HepG2 (cell line): Measurements from ENCODE around the gene SYNJ2. TPM values are rescaled to one million over a fixed set of nuclear protein-coding genes. Genes with fewer than 3 reads are reported as not detected.

Experiments
- CBX2 ChIP-seq, 2 experiments: fragments of 200-600 bp in 1 of 2; sonication (generic); formaldehyde crosslinking in 1 of 2; IDR thresholded peaks; 2 replicates each; pipeline versions ENCODE4 v1.7.0 to v1.8.1; 2018 to 2022; ENCODE audit warnings: low read depth in 2 of 2, low read length in 1 of 2, mild to moderate bottlenecking in 1 of 2, missing genetic modification reagents in 1 of 2
- GFI1 ChIP-seq: sonication (generic); formaldehyde crosslinking; IDR thresholded peaks from 2 replicates; pipeline ENCODE4 v1.5.0; 2020; ENCODE audit warnings: missing genetic modification reagents, mild to moderate bottlenecking, borderline replicate concordance
- ISX ChIP-seq: sonication (generic); formaldehyde crosslinking; conservative IDR thresholded peaks from 2 replicates; pipeline ENCODE4 v1.5.0; 2020; ENCODE audit warnings: missing genetic modification reagents
- KDM3A ChIP-seq: IDR thresholded peaks from 2 replicates; pipeline ENCODE4 v1.6.1; 2018; ENCODE audit warnings: low read depth, missing compliant biosample characterization
- TAF1 ChIP-seq: sonication (generic); formaldehyde crosslinking; IDR thresholded peaks from 2 replicates; pipeline ENCODE4 v1.4.0; 2020; ENCODE audit warnings: missing genetic modification reagents
- TOPORS ChIP-seq: sonication (generic); formaldehyde crosslinking; IDR thresholded peaks from 2 replicates; pipeline ENCODE4 v1.8.0; 2023; ENCODE audit warnings: mild to moderate bottlenecking, missing genetic modification reagents
- YEATS2 ChIP-seq: sonication (generic); formaldehyde crosslinking; IDR thresholded peaks from 2 replicates; pipeline ENCODE4 v1.4.0; 2020; ENCODE audit warnings: missing genetic modification reagents, borderline replicate concordance
- ZFP1 ChIP-seq: IDR thresholded peaks from 2 replicates; pipeline ENCODE4 v1.6.1; 2016
- ZMYM3 ChIP-seq: sonication (generic); formaldehyde crosslinking; IDR thresholded peaks from 2 replicates; pipeline ENCODE4 v1.5.1; 2020; ENCODE audit warnings: mild to moderate bottlenecking, missing genetic modification reagents
- ZNF12 ChIP-seq: sonication (generic); formaldehyde crosslinking; IDR thresholded peaks from 2 replicates; pipeline ENCODE4 v1.5.0; 2020; ENCODE audit warnings: missing genetic modification reagents
- ZNF17 ChIP-seq: sonication (generic); formaldehyde crosslinking; IDR thresholded peaks from 2 replicates; pipeline ENCODE4 v1.5.0; 2020; ENCODE audit warnings: mild to moderate bottlenecking, missing genetic modification reagents
- ZNF546 ChIP-seq: sonication (generic); formaldehyde crosslinking; conservative IDR thresholded peaks from 2 replicates; pipeline ENCODE4 v1.8.1; 2023; ENCODE audit warnings: mild to moderate bottlenecking, missing genetic modification reagents
- ZNF724P ChIP-seq: sonication (generic); formaldehyde crosslinking; IDR thresholded peaks from 2 replicates; pipeline ENCODE4 v1.8.0; 2022; ENCODE audit warnings: missing genetic modification reagents, borderline replicate concordance
- ZNF841 ChIP-seq: sonication (generic); formaldehyde crosslinking; IDR thresholded peaks from 2 replicates; pipeline ENCODE4 v1.8.1; 2023; ENCODE audit warnings: missing genetic modification reagents, borderline replicate concordance
- polyA plus RNA-seq, 8 experiments: library from polyadenylated mRNA; depleted of rRNA in 3 of 8; stranded (reverse) in 7 of 8; unstranded in 1 of 8; fragments of >200 nt; fragmentation: Illumina TruSeq in 4 of 8; extraction: Trizol in 4 of 8; gene quantifications; 2 replicates each; pipeline versions ENCODE4 v1.2.1 to v1.2.3, GENCODE V29; 2011 to 2016; ENCODE audit warnings: low read depth in 4 of 8, missing spikeins in 1 of 8, mixed read lengths in 1 of 8; ENCODE audit not compliant: insufficient read depth in 1 of 8
- total RNA-seq, 5 experiments: library from RNA; depleted of rRNA; stranded (reverse); fragments of >200 nt; fragmentation: Illumina TruSeq; extraction: Trizol; gene quantifications; 2 replicates each; pipeline ENCODE4 v1.2.3, GENCODE V29; 2016; ENCODE audit warnings: low read depth in 1 of 5
- TF ChIP-seq, protein P1 (sequence below): sonication (generic); formaldehyde crosslinking; IDR thresholded peaks from 2 replicates; pipeline ENCODE4 v1.4.0; 2020; ENCODE audit warnings: mild to moderate bottlenecking, missing genetic modification reagents
- TF ChIP-seq, protein P2 (sequence below): sonication (generic); formaldehyde crosslinking; IDR thresholded peaks from 2 replicates; pipeline ENCODE4 v1.8.1; 2022; ENCODE audit warnings: low read depth, mild to moderate bottlenecking, missing genetic modification reagents
- TF ChIP-seq, protein P3 (sequence below): sonication (generic); formaldehyde crosslinking; conservative IDR thresholded peaks from 2 replicates; pipeline ENCODE4 v1.8.0; 2022; ENCODE audit warnings: mild to moderate bottlenecking, moderate library complexity, missing genetic modification reagents
- TF ChIP-seq, protein P4 (sequence below): sonication (generic); formaldehyde crosslinking; IDR thresholded peaks from 2 replicates; pipeline ENCODE4 v1.4.0; 2020; ENCODE audit warnings: missing genetic modification reagents, borderline replicate concordance
- TF ChIP-seq, protein P5 (sequence below): sonication (generic); formaldehyde crosslinking; IDR thresholded peaks from 2 replicates; pipeline ENCODE4 v1.4.0; 2020; ENCODE audit warnings: missing genetic modification reagents

The SYNJ2 gene
- total and polyA plus RNA-seq, 2 of the 13 experiments (the other 11 are each of a cell fraction or from before 2014, with no cell fraction given), result 39.1 to 57.6 TPM

DNA sequence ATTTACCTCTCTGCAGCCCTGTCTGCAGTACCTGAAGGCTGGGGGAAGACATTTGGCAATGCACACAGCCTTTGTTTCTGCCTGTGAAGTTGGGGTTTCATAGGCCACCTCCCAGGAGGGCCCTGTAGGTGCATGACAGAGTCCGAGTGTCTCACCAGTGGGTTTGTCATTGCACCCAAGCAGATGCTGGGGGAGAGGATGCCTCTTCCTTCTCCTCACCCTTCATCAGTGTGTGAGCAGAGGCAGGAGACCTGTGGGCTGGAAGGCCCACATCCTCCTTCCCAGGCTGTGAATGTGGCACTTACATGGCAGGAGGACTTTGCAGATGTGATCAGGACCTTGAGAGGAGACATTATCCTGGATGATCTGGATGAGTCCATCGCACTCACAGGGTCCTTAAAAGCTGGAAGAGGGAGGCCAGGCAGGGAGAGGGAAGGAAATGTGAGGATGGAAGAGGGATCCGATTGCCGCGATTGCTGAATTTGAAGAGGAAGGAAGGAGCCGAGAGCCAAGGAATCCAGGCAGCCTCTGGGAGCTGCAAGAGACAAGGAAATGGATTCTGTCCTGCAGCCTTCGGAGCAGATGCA is 30.4 kb downstream of the SYNJ2 start (continued):
- TF ChIP-seq ZFP1, result no peak
- no peak for TF ChIP-seq ZNF841
- TF ChIP-seq ZNF724P (CRISPR knock-in tag), result no peak
- TF ChIP-seq, protein P1, sequence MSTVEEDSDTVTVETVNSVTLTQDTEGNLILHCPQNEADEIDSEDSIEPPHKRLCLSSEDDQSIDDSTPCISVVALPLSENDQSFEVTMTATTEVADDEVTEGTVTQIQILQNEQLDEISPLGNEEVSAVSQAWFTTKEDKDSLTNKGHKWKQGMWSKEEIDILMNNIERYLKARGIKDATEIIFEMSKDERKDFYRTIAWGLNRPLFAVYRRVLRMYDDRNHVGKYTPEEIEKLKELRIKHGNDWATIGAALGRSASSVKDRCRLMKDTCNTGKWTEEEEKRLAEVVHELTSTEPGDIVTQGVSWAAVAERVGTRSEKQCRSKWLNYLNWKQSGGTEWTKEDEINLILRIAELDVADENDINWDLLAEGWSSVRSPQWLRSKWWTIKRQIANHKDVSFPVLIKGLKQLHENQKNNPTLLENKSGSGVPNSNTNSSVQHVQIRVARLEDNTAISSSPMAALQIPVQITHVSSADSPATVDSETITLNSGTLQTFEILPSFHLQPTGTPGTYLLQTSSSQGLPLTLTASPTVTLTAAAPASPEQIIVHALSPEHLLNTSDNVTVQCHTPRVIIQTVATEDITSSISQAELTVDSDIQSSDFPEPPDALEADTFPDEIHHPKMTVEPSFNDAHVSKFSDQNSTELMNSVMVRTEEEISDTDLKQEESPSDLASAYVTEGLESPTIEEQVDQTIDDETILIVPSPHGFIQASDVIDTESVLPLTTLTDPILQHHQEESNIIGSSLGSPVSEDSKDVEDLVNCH (CRISPR knock-in tag), result 0 out of 2 replicates have a peak, but pooled peaks have one; percentile 12
- TF ChIP-seq CBX2 (IDR thresholded peaks at IDR 0.05; ENCODE audit: low read depth, low read length), result no peak
- no peak for TF ChIP-seq CBX2 (CRISPR knock-in tag; IDR thresholded peaks at IDR 0.05; ENCODE audit: low read depth)
- TF ChIP-seq ZNF546 (CRISPR knock-in tag), result no peak
- TF ChIP-seq YEATS2 (CRISPR knock-in tag), result no peak; the same call in 1 of the 2 replicates
- no peak for TF ChIP-seq ZMYM3 (CRISPR knock-in tag)
- TF ChIP-seq ISX, result no peak
- TF ChIP-seq, protein P2, sequence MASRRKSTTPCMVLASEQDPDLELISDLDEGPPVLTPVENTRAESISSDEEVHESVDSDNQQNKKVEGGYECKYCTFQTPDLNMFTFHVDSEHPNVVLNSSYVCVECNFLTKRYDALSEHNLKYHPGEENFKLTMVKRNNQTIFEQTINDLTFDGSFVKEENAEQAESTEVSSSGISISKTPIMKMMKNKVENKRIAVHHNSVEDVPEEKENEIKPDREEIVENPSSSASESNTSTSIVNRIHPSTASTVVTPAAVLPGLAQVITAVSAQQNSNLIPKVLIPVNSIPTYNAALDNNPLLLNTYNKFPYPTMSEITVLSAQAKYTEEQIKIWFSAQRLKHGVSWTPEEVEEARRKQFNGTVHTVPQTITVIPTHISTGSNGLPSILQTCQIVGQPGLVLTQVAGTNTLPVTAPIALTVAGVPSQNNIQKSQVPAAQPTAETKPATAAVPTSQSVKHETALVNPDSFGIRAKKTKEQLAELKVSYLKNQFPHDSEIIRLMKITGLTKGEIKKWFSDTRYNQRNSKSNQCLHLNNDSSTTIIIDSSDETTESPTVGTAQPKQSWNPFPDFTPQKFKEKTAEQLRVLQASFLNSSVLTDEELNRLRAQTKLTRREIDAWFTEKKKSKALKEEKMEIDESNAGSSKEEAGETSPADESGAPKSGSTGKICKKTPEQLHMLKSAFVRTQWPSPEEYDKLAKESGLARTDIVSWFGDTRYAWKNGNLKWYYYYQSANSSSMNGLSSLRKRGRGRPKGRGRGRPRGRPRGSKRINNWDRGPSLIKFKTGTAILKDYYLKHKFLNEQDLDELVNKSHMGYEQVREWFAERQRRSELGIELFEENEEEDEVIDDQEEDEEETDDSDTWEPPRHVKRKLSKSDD, result no peak
- TF ChIP-seq ZNF17, result no peak
- TF ChIP-seq ZNF12, result no peak
- TF ChIP-seq, protein P3, sequence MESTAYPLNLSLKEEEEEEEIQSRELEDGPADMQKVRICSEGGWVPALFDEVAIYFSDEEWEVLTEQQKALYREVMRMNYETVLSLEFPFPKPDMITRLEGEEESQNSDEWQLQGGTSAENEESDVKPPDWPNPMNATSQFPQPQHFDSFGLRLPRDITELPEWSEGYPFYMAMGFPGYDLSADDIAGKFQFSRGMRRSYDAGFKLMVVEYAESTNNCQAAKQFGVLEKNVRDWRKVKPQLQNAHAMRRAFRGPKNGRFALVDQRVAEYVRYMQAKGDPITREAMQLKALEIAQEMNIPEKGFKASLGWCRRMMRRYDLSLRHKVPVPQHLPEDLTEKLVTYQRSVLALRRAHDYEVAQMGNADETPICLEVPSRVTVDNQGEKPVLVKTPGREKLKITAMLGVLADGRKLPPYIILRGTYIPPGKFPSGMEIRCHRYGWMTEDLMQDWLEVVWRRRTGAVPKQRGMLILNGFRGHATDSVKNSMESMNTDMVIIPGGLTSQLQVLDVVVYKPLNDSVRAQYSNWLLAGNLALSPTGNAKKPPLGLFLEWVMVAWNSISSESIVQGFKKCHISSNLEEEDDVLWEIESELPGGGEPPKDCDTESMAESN (CRISPR knock-in tag), result no peak
- TF ChIP-seq, protein P4, sequence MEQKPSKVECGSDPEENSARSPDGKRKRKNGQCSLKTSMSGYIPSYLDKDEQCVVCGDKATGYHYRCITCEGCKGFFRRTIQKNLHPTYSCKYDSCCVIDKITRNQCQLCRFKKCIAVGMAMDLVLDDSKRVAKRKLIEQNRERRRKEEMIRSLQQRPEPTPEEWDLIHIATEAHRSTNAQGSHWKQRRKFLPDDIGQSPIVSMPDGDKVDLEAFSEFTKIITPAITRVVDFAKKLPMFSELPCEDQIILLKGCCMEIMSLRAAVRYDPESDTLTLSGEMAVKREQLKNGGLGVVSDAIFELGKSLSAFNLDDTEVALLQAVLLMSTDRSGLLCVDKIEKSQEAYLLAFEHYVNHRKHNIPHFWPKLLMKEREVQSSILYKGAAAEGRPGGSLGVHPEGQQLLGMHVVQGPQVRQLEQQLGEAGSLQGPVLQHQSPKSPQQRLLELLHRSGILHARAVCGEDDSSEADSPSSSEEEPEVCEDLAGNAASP (CRISPR knock-in tag), result no peak
- TF ChIP-seq GFI1 (CRISPR knock-in tag), result no peak
- TF ChIP-seq KDM3A (CRISPR knock-in tag), result no peak
- TF ChIP-seq TOPORS, result no peak
- TF ChIP-seq TAF1 (CRISPR knock-in tag), result peak; percentile 45; the same call in 1 of the 2 replicates
- TF ChIP-seq, protein P5, sequence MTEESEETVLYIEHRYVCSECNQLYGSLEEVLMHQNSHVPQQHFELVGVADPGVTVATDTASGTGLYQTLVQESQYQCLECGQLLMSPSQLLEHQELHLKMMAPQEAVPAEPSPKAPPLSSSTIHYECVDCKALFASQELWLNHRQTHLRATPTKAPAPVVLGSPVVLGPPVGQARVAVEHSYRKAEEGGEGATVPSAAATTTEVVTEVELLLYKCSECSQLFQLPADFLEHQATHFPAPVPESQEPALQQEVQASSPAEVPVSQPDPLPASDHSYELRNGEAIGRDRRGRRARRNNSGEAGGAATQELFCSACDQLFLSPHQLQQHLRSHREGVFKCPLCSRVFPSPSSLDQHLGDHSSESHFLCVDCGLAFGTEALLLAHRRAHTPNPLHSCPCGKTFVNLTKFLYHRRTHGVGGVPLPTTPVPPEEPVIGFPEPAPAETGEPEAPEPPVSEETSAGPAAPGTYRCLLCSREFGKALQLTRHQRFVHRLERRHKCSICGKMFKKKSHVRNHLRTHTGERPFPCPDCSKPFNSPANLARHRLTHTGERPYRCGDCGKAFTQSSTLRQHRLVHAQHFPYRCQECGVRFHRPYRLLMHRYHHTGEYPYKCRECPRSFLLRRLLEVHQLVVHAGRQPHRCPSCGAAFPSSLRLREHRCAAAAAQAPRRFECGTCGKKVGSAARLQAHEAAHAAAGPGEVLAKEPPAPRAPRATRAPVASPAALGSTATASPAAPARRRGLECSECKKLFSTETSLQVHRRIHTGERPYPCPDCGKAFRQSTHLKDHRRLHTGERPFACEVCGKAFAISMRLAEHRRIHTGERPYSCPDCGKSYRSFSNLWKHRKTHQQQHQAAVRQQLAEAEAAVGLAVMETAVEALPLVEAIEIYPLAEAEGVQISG (CRISPR knock-in tag), result peak; percentile 29; the same call in 1 of the 2 replicates
